Stimulated activated CD4-positive, alpha-beta T cell treated with anti-CD3 and anti-CD28 coated beads, Interleukin-4, amount 100 ng/mL, for 4 hours (primary cell): ENCODE data around the gene TRAK1.

ENCODE experiments used
- DNase-seq, 2 experiments: peaks; one replicate each; pipeline ENCODE4 v3.0.0-alpha.2; 2020

Gene TRAK1

GRCh38 chr3:42068303-42069088 is 22.7 kb upstream of the TRAK1 start:
- DNase-seq, result no peak

GRCh38 chr3:42070089-42070488 is 21.1 kb upstream of the TRAK1 start:
- DNase-seq, result no peak

GRCh38 chr3:42070524-42070923 is 20.6 kb upstream of the TRAK1 start:
- DNase-seq, result no peak

GRCh38 chr3:42071904-42072812 is 19.0 kb upstream of the TRAK1 start:
- no peak for DNase-seq

- no peak for DNase-seq
Observed at GRCh38 chr3:42072831-42073301, 18.3 kb upstream of the TRAK1 start.

- no peak for DNase-seq
Observed at GRCh38 chr3:42077785-42078184, 13.4 kb upstream of the TRAK1 start.

GRCh38 chr3:42078677-42079076 is 12.5 kb upstream of the TRAK1 start:
- no peak for DNase-seq

- no peak for DNase-seq
Observed at GRCh38 chr3:42079701-42080452, 11.3 kb upstream of the TRAK1 start.

GRCh38 chr3:42080453-42080872 is 10.7 kb upstream of the TRAK1 start:
- peak in 1 of 2 experiments; percentile 34 for DNase-seq

- DNase-seq, result no peak
Observed at GRCh38 chr3:42081838-42082473, 9.2 kb upstream of the TRAK1 start.

GRCh38 chr3:42084586-42084985 is 6.6 kb upstream of the TRAK1 start:
- no peak for DNase-seq

GRCh38 chr3:42085641-42086376 is 5.3 kb upstream of the TRAK1 start:
- DNase-seq, result no peak

GRCh38 chr3:42088803-42089530 is 2.2 kb upstream of the TRAK1 start:
- no peak for DNase-seq

- no peak for DNase-seq
Observed at GRCh38 chr3:42092006-42092405, 849 bp downstream of the TRAK1 start.

GRCh38 chr3:42094128-42094527 is 3.0 kb downstream of the TRAK1 start:
- no peak for DNase-seq

- DNase-seq, result no peak
Observed at GRCh38 chr3:42094691-42095391, 3.7 kb downstream of the TRAK1 start.

GRCh38 chr3:42095540-42095939 is 4.4 kb downstream of the TRAK1 start:
- DNase-seq, result no peak

GRCh38 chr3:42096796-42097565 is 5.8 kb downstream of the TRAK1 start:
- peak; percentile 20 to 49 for DNase-seq

GRCh38 chr3:42097566-42097946 is 6.4 kb downstream of the TRAK1 start:
- no peak for DNase-seq

GRCh38 chr3:42098171-42098570 is 7.0 kb downstream of the TRAK1 start:
- DNase-seq, result no peak
